ENCODE data around the gene ESYT1.

Gene ESYT1

GRCh38 chr12:56127888-56128669 lies at the start of gene ESYT1:
TSS of gene ESYT1 (plus strand) at chr12:56128267. CDS start at chr12:56128320, 53 bp downstream.
- DNase-seq = peak; percentile 93

- DNase-seq = no peak
Measured at GRCh38 chr12:56078427-56078826, 49.6 kb upstream of the ESYT1 start.

- DNase-seq = peak; percentile 78
Measured at GRCh38 chr12:56078931-56079722, 48.9 kb upstream of the ESYT1 start.

GRCh38 chr12:56079723-56080555 lies 48.1 kb upstream of the ESYT1 start, which contains the start of gene ERBB3:
TSS of gene ERBB3 (plus strand) at chr12:56080165. CDS start at chr12:56080301, 136 bp downstream.
- DNase-seq = peak; percentile 79

- no peak for DNase-seq
Measured at GRCh38 chr12:56080556-56081138, 47.4 kb upstream of the ESYT1 start.

GRCh38 chr12:56081393-56082347 lies 46.4 kb upstream of the ESYT1 start:
- DNase-seq = no peak

- DNase-seq = no peak
Measured at GRCh38 chr12:56082382-56082781, 45.7 kb upstream of the ESYT1 start.

GRCh38 chr12:56082967-56083366 lies 45.1 kb upstream of the ESYT1 start:
- no peak for DNase-seq

- DNase-seq = no peak
Measured at GRCh38 chr12:56084958-56085543, 43.0 kb upstream of the ESYT1 start.

- DNase-seq = no peak
Measured at GRCh38 chr12:56086096-56086495, 42.0 kb upstream of the ESYT1 start.

- no peak for DNase-seq
Measured at GRCh38 chr12:56086608-56087007, 41.5 kb upstream of the ESYT1 start.

- DNase-seq = no peak
Measured at GRCh38 chr12:56087220-56087619, 40.8 kb upstream of the ESYT1 start.

GRCh38 chr12:56097738-56098137 lies 30.3 kb upstream of the ESYT1 start:
- no peak for DNase-seq

GRCh38 chr12:56098592-56098991 lies 29.5 kb upstream of the ESYT1 start:
- no peak for DNase-seq

GRCh38 chr12:56099787-56100186 lies 28.3 kb upstream of the ESYT1 start:
- no peak for DNase-seq

GRCh38 chr12:56101045-56101444 lies 27.0 kb upstream of the ESYT1 start:
- no peak for DNase-seq

- DNase-seq = no peak
Measured at GRCh38 chr12:56102683-56103065, 25.4 kb upstream of the ESYT1 start.

GRCh38 chr12:56103066-56103711 lies 24.9 kb upstream of the ESYT1 start:
- DNase-seq = no peak

GRCh38 chr12:56103823-56104108 lies 24.3 kb upstream of the ESYT1 start:
- no peak for DNase-seq

- DNase-seq = peak; percentile 97
Measured at GRCh38 chr12:56104109-56104814, 23.8 kb upstream of the ESYT1 start, which contains the start of gene PA2G4. TSS of gene PA2G4 (plus strand) at chr12:56104559. CDS start at chr12:56104738, 179 bp downstream.

Data from activated CD8-positive, alpha-beta memory T cell treated with anti-CD3 and anti-CD28 coated beads, Interleukin-2, amount 50 U/mL, for 48 hours (primary cell).